ENCODE measurements around the gene CENPP.

DNA sequence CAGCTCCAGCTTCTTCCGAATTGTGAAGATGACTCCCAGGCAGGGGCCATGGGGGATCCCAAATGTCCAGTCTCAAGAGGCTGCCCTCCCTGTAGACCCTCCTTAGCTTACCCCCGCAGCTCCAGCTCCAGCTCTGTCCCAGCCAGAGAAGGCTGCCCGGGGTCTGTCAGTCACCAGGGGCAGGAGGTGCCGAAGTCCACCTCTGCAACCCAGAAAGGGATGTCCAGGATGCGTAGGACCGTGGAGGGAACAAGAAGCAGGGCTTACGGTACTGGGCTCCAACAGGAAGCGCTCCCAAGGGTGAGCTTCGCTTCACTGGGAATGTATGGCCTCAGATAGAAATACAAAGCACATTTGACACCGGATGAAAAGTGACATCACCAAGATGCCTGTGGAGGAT is 338.2 kb downstream of the CENPP start:
- TF ChIP-seq, protein P1, sequence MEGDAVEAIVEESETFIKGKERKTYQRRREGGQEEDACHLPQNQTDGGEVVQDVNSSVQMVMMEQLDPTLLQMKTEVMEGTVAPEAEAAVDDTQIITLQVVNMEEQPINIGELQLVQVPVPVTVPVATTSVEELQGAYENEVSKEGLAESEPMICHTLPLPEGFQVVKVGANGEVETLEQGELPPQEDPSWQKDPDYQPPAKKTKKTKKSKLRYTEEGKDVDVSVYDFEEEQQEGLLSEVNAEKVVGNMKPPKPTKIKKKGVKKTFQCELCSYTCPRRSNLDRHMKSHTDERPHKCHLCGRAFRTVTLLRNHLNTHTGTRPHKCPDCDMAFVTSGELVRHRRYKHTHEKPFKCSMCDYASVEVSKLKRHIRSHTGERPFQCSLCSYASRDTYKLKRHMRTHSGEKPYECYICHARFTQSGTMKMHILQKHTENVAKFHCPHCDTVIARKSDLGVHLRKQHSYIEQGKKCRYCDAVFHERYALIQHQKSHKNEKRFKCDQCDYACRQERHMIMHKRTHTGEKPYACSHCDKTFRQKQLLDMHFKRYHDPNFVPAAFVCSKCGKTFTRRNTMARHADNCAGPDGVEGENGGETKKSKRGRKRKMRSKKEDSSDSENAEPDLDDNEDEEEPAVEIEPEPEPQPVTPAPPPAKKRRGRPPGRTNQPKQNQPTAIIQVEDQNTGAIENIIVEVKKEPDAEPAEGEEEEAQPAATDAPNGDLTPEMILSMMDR (IDR thresholded peaks at IDR 0.05; ENCODE audit: low read depth, low read length): no peak
- no peak for TF ChIP-seq EZH2phosphoT487 (IDR thresholded peaks at IDR 0.05; ENCODE audit: low read depth)
